ENCODE data around the gene COLQ.

The COLQ gene

GRCh38 chr3:15409239-15409638 is 112.3 kb downstream of the COLQ start:
- Histone ChIP-seq H2AK5ac (ENCODE audit: low read length) (no peak overlapping the region), H4K5ac (ENCODE audit: low read length) (no peak overlapping the region), H3K4ac (ENCODE audit: low read depth, low read length) (no peak overlapping the region), H3K9ac (ENCODE audit: low read length) (no peak overlapping the region), H3K27ac (ENCODE audit: low read depth, low read length) (no peak overlapping the region), H3K27me3 (ENCODE audit: insufficient read depth, low read length, poor library complexity) (no peaks in the 10 kb centered on the region), H4K8ac (ENCODE audit: low read depth, low read length) (no peak overlapping the region), H3K23ac (ENCODE audit: low read length) (no peak overlapping the region), H3K4me2 (ENCODE audit: low read length) (no peak overlapping the region), H3K56ac (ENCODE audit: low read length) (no peak overlapping the region), H3K79me2 (ENCODE audit: control insufficient read depth, insufficient read depth, low read length) (no peaks in the 10 kb centered on the region), H2BK15ac (replicated peaks; ENCODE audit: low read depth) (no peak overlapping the region), H3K4me1 (ENCODE audit: control insufficient read depth, low read depth, low read length) (no peaks in the 10 kb centered on the region), H3K4me3 (ENCODE audit: low read length) (no peak overlapping the region), H2BK120ac (ENCODE audit: low read depth, low read length) (no peak overlapping the region), H3K36me3 (ENCODE audit: control insufficient read depth, insufficient read depth, low read length) (peaks cover 4% of the 10 kb centered on the region), H3K18ac (ENCODE audit: low read length) (no peak overlapping the region), H3K79me1 (ENCODE audit: low read length) (no peaks in the 10 kb centered on the region), H2BK5ac (ENCODE audit: low read length) (no peak overlapping the region)
- WGBS (ENCODE audit: extremely low coverage, insufficient coverage, low lambda C conversion rate): no CpG with 5 or more reads among the region's 3 CpGs
- DNase-seq: no peak

GRCh38 chr3:15405448-15406050 is 116.0 kb downstream of the COLQ start:
- peak; percentile 57 for DNase-seq
- H3K27ac ChIP-seq (ENCODE audit: low read depth, low read length): no peak overlapping the region

DNA sequence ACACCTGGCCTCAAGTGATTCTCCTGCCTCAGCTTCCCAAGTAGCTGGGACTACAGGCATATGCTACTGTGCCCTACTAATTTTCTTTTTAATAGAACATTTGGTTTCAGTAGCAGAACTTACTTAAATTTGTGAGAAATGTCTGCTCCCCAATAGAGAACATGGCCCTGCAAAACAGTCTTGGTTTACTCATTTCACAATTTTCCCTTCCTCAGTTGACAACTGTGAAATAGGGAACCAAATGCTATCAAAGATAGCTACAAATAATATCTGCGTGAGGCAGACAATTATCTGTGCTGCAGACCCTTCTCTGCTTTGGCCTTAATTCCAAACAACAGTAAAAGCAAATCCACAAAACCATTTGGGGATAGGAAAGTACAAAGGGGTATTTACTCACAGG is 116.7 kb downstream of the COLQ start:
- Histone ChIP-seq H3K4me3 (ENCODE audit: low read length) (no peak overlapping the region), H2BK15ac (replicated peaks; ENCODE audit: low read depth) (no peak overlapping the region), H4K5ac (ENCODE audit: low read length) (no peak overlapping the region), H3K9ac (ENCODE audit: low read length) (no peak overlapping the region), H3K27me3 (ENCODE audit: insufficient read depth, low read length, poor library complexity) (no peaks in the 10 kb centered on the region), H3K56ac (ENCODE audit: low read length) (no peak overlapping the region), H3K18ac (ENCODE audit: low read length) (no peak overlapping the region), H3K4me2 (ENCODE audit: low read length) (no peak overlapping the region), H3K79me2 (ENCODE audit: control insufficient read depth, insufficient read depth, low read length) (no peaks in the 10 kb centered on the region), H3K23ac (ENCODE audit: low read length) (no peak overlapping the region), H3K79me1 (ENCODE audit: low read length) (no peaks in the 10 kb centered on the region), H3K4me1 (ENCODE audit: control insufficient read depth, low read depth, low read length) (no peaks in the 10 kb centered on the region), H3K27ac (ENCODE audit: low read depth, low read length) (no peak overlapping the region), H2AK5ac (ENCODE audit: low read length) (no peak overlapping the region), H3K36me3 (ENCODE audit: control insufficient read depth, insufficient read depth, low read length) (no peaks in the 10 kb centered on the region), H2BK5ac (ENCODE audit: low read length) (no peak overlapping the region), H3K4ac (ENCODE audit: low read depth, low read length) (no peak overlapping the region), H2BK120ac (ENCODE audit: low read depth, low read length) (no peak overlapping the region), H4K8ac (ENCODE audit: low read depth, low read length) (no peak overlapping the region)
- DNase-seq: no peak
- WGBS (ENCODE audit: extremely low coverage, insufficient coverage, low lambda C conversion rate): no CpG with 5 or more reads among the region's 1 CpG

More at GRCh38 chr3:15405448-15406050, 116.0 kb downstream of the COLQ start:
- H2BK5ac ChIP-seq (ENCODE audit: low read length): no peak overlapping the region
- H3K27me3 ChIP-seq (ENCODE audit: insufficient read depth, low read length, poor library complexity): no peaks in the 10 kb centered on the region
- H2BK15ac ChIP-seq (replicated peaks; ENCODE audit: low read depth): no peak overlapping the region
- H3K23ac ChIP-seq (ENCODE audit: low read length): no peak overlapping the region
- WGBS (ENCODE audit: extremely low coverage, insufficient coverage, low lambda C conversion rate): no CpG with 5 or more reads among the region's 3 CpGs
- no peaks in the 10 kb centered on the region for H3K79me1 ChIP-seq (ENCODE audit: low read length)
- H4K8ac ChIP-seq (ENCODE audit: low read depth, low read length): no peak overlapping the region
- no peak overlapping the region for H3K18ac ChIP-seq (ENCODE audit: low read length)
- no peak overlapping the region for H2AK5ac ChIP-seq (ENCODE audit: low read length)
- H2BK120ac ChIP-seq (ENCODE audit: low read depth, low read length): no peak overlapping the region
- H3K56ac ChIP-seq (ENCODE audit: low read length): no peak overlapping the region
- H3K4ac ChIP-seq (ENCODE audit: low read depth, low read length): no peak overlapping the region
- no peak overlapping the region for H3K9ac ChIP-seq (ENCODE audit: low read length)
- H3K36me3 ChIP-seq (ENCODE audit: control insufficient read depth, insufficient read depth, low read length): no peaks in the 10 kb centered on the region
- H3K4me2 ChIP-seq (ENCODE audit: low read length): no peak overlapping the region
- H4K5ac ChIP-seq (ENCODE audit: low read length): no peak overlapping the region
- H3K4me1 ChIP-seq (ENCODE audit: control insufficient read depth, low read depth, low read length): no peaks in the 10 kb centered on the region
- no peaks in the 10 kb centered on the region for H3K79me2 ChIP-seq (ENCODE audit: control insufficient read depth, insufficient read depth, low read length)
- H3K4me3 ChIP-seq (ENCODE audit: low read length): no peak overlapping the region

GRCh38 chr3:15403965-15404364 is 117.5 kb downstream of the COLQ start:
- no peaks in the 10 kb centered on the region for H3K27me3 ChIP-seq (ENCODE audit: insufficient read depth, low read length, poor library complexity)
- no peaks in the 10 kb centered on the region for H3K36me3 ChIP-seq (ENCODE audit: control insufficient read depth, insufficient read depth, low read length)
- H3K4ac ChIP-seq (ENCODE audit: low read depth, low read length): no peak overlapping the region
- no peak overlapping the region for H2BK15ac ChIP-seq (replicated peaks; ENCODE audit: low read depth)
- no peak for DNase-seq
- H3K23ac ChIP-seq (ENCODE audit: low read length): no peak overlapping the region
- no peak overlapping the region for H3K9ac ChIP-seq (ENCODE audit: low read length)
- no peak overlapping the region for H2BK5ac ChIP-seq (ENCODE audit: low read length)
- no peaks in the 10 kb centered on the region for H3K4me1 ChIP-seq (ENCODE audit: control insufficient read depth, low read depth, low read length)
- no peak overlapping the region for H2AK5ac ChIP-seq (ENCODE audit: low read length)
- H3K79me1 ChIP-seq (ENCODE audit: low read length): no peaks in the 10 kb centered on the region
- WGBS (ENCODE audit: extremely low coverage, insufficient coverage, low lambda C conversion rate): no CpG with 5 or more reads among the region's 3 CpGs
- no peaks in the 10 kb centered on the region for H3K79me2 ChIP-seq (ENCODE audit: control insufficient read depth, insufficient read depth, low read length)
- H3K27ac ChIP-seq (ENCODE audit: low read depth, low read length): no peak overlapping the region
- no peak overlapping the region for H3K56ac ChIP-seq (ENCODE audit: low read length)
- H3K4me2 ChIP-seq (ENCODE audit: low read length): no peak overlapping the region
- H4K5ac ChIP-seq (ENCODE audit: low read length): no peak overlapping the region
- H4K8ac ChIP-seq (ENCODE audit: low read depth, low read length): no peak overlapping the region
- no peak overlapping the region for H2BK120ac ChIP-seq (ENCODE audit: low read depth, low read length)
- no peak overlapping the region for H3K18ac ChIP-seq (ENCODE audit: low read length)
- no peak overlapping the region for H3K4me3 ChIP-seq (ENCODE audit: low read length)

DNA sequence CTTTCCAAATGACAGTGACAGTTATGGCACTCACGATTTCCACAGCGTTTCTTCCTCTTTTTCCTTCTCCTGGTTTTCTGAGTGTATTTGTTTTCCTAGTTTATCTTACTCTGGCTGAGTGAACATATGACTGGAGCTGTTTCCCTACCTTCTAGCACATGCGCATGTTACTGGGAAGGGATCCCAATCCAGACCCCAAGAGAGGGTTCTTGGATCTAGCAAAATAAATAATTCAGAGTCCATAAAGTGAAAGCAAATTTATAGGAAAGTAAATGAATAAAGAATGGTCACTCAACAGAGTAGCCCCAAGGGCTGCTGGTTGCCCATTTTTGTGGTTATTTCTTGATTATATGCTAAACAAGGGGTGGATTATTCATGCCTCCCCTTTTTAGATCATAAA is 118.0 kb downstream of the COLQ start:
- no peak overlapping the region for H2BK5ac ChIP-seq (ENCODE audit: low read length)
- no peaks in the 10 kb centered on the region for H3K4me1 ChIP-seq (ENCODE audit: control insufficient read depth, low read depth, low read length)
- no CpG with 5 or more reads among the region's 3 CpGs for WGBS (ENCODE audit: extremely low coverage, insufficient coverage, low lambda C conversion rate)
- no peak overlapping the region for H4K8ac ChIP-seq (ENCODE audit: low read depth, low read length)
- no peaks in the 10 kb centered on the region for H3K36me3 ChIP-seq (ENCODE audit: control insufficient read depth, insufficient read depth, low read length)
- no peak for DNase-seq
- H3K79me1 ChIP-seq (ENCODE audit: low read length): no peaks in the 10 kb centered on the region
- H3K27ac ChIP-seq (ENCODE audit: low read depth, low read length): no peak overlapping the region
- no peak overlapping the region for H2AK5ac ChIP-seq (ENCODE audit: low read length)
- H2BK15ac ChIP-seq (replicated peaks; ENCODE audit: low read depth): no peak overlapping the region
- no peak overlapping the region for H3K4me3 ChIP-seq (ENCODE audit: low read length)
- H3K18ac ChIP-seq (ENCODE audit: low read length): no peak overlapping the region
- no peak overlapping the region for H3K56ac ChIP-seq (ENCODE audit: low read length)
- H3K23ac ChIP-seq (ENCODE audit: low read length): no peak overlapping the region
- no peak overlapping the region for H4K5ac ChIP-seq (ENCODE audit: low read length)
- no peak overlapping the region for H2BK120ac ChIP-seq (ENCODE audit: low read depth, low read length)
- no peak overlapping the region for H3K9ac ChIP-seq (ENCODE audit: low read length)
- H3K79me2 ChIP-seq (ENCODE audit: control insufficient read depth, insufficient read depth, low read length): no peaks in the 10 kb centered on the region
- no peak overlapping the region for H3K4ac ChIP-seq (ENCODE audit: low read depth, low read length)
- no peaks in the 10 kb centered on the region for H3K27me3 ChIP-seq (ENCODE audit: insufficient read depth, low read length, poor library complexity)
- no peak overlapping the region for H3K4me2 ChIP-seq (ENCODE audit: low read length)

- Histone ChIP-seq H3K4ac (ENCODE audit: low read depth, low read length) (no peak overlapping the region), H2BK5ac (ENCODE audit: low read length) (no peak overlapping the region), H3K27ac (ENCODE audit: low read depth, low read length) (no peak overlapping the region), H3K79me1 (ENCODE audit: low read length) (no peaks in the 10 kb centered on the region), H3K79me2 (ENCODE audit: control insufficient read depth, insufficient read depth, low read length) (no peaks in the 10 kb centered on the region), H2AK5ac (ENCODE audit: low read length) (no peak overlapping the region), H3K4me3 (ENCODE audit: low read length) (no peak overlapping the region), H4K8ac (ENCODE audit: low read depth, low read length) (no peak overlapping the region), H2BK120ac (ENCODE audit: low read depth, low read length) (no peak overlapping the region), H3K27me3 (ENCODE audit: insufficient read depth, low read length, poor library complexity) (no peaks in the 10 kb centered on the region), H3K18ac (ENCODE audit: low read length) (no peak overlapping the region), H3K4me2 (ENCODE audit: low read length) (no peak overlapping the region), H2BK15ac (replicated peaks; ENCODE audit: low read depth) (no peak overlapping the region), H3K4me1 (ENCODE audit: control insufficient read depth, low read depth, low read length) (no peaks in the 10 kb centered on the region), H3K9ac (ENCODE audit: low read length) (no peak overlapping the region), H3K36me3 (ENCODE audit: control insufficient read depth, insufficient read depth, low read length) (no peaks in the 10 kb centered on the region), H3K56ac (ENCODE audit: low read length) (no peak overlapping the region), H4K5ac (ENCODE audit: low read length) (no peak overlapping the region), H3K23ac (ENCODE audit: low read length) (no peak overlapping the region)
- WGBS (ENCODE audit: extremely low coverage, insufficient coverage, low lambda C conversion rate): no CpG with 5 or more reads among the region's 4 CpGs
- DNase-seq: no peak
Measured at GRCh38 chr3:15401936-15402335, 119.6 kb downstream of the COLQ start.
